ENCODE measurements around the gene TAF5L. TPM values are rescaled to one million over a fixed set of nuclear protein-coding genes. Genes with fewer than 3 reads are reported as not detected.

Gene TAF5L
- total and polyA plus RNA-seq, 2 of the 8 experiments (the other 6 are each of a cell fraction or from before 2014, with no cell fraction given): 17.7 to 23.3 TPM

DNA sequence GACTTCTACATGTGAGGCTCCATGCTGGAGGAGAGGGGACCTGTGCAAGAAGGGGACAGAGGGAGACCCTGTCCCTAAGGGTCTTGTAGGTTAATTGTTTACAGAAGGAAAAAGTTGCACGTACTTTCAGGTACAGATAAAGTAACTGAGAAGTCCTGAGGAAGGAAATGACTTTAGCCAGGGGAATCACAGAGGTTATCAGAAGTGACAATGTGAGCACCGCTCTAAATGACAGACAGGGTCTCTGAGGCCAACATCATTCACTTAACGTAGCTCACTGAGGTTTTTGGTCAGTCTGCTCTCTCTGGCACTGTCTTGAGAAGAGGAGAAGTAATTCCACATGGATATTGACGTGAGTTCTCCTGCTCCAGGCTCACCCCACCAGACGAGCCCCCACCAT is 12.0 kb downstream of the TAF5L start:
- Histone ChIP-seq H3K79me1 (ENCODE audit: low read depth, low read length) (peaks cover 9% of the 10 kb centered on the region), H3K18ac (ENCODE audit: extremely low read depth, low read length) (no peak overlapping the region), H3K36me3 (ENCODE audit: control insufficient read depth in 2 of 4, insufficient read depth in 4 of 4, low read length in 3 of 4) (peaks cover 7 to 33% (median 23%) of the 10 kb centered on the region in 4 experiments; a peak in 7 of 8 replicates), H3K4me1 (replicated peaks in 1 of 4; ENCODE audit: control insufficient read depth in 3 of 4, insufficient read depth in 4 of 4, low read length in 3 of 4) (no peaks in the 10 kb centered on the region), H3K79me2 (ENCODE audit: control insufficient read depth in 1 of 2, insufficient read depth in 2 of 2, low read length in 2 of 2) (peaks cover 0 to 33% of the 10 kb centered on the region in 2 experiments; a peak in 2 of 4 replicates), H3K14ac (ENCODE audit: insufficient read length) (no peak overlapping the region), H2AFZ (ENCODE audit: low read length) (no peak overlapping the region), H3K4me3 (ENCODE audit: extremely low read depth in 1 of 4, insufficient read depth in 2 of 4, low read depth in 3 of 4, low read length in 4 of 4) (no peak overlapping the region), H2BK12ac (ENCODE audit: low read depth, low read length) (no peak overlapping the region), H3K27me3 (replicated peaks in 1 of 4; ENCODE audit: control insufficient read depth in 3 of 4, extremely low read depth in 1 of 4, insufficient read depth in 3 of 4, low read length in 3 of 4) (peaks cover 0 to 2% (median 0%) of the 10 kb centered on the region in 4 experiments; a peak in 1 of 7 replicates), H3K56ac (replicated peaks; ENCODE audit: insufficient read length, low read depth, low read length) (no peak overlapping the region), H4K91ac (replicated peaks; ENCODE audit: insufficient read length, low read length) (no peak overlapping the region), H3K4me2 (ENCODE audit: insufficient read depth in 1 of 2, low read depth in 2 of 2, low read length in 2 of 2) (no peak overlapping the region), H2BK15ac (ENCODE audit: low read length) (no peak overlapping the region), H2BK5ac (ENCODE audit: low read depth, low read length) (no peak overlapping the region), H2AK5ac (ENCODE audit: low read depth, low read length) (no peak overlapping the region), H4K8ac (ENCODE audit: extremely low read depth, insufficient read depth, low read length) (no peak overlapping the region; the same call in 1 of the 2 replicates), H3K23ac (ENCODE audit: insufficient read length) (no peak overlapping the region), H3K9me3 (ENCODE audit: insufficient read depth in 2 of 2, low read depth in 1 of 2, low read length in 1 of 2) (no peaks in the 10 kb centered on the region), H3K4ac (replicated peaks; ENCODE audit: insufficient read length, low read depth, low read length) (no peak overlapping the region), H3K23me2 (ENCODE audit: low read depth, low read length) (no peaks in the 10 kb centered on the region), H4K20me1 (replicated peaks in 1 of 2; ENCODE audit: control insufficient read depth in 1 of 2, insufficient read depth in 2 of 2, low read length in 2 of 2) (peaks cover 3 to 6% of the 10 kb centered on the region in 2 experiments), H3K9ac (replicated peaks in 1 of 4; ENCODE audit: extremely low read depth in 1 of 4, low read depth in 3 of 4, low read length in 3 of 4) (no peak overlapping the region), H2BK120ac (replicated peaks; ENCODE audit: low read depth, low read length) (no peak overlapping the region), H2BK20ac (ENCODE audit: low read length) (no peak overlapping the region), H3K27ac (ENCODE audit: low read depth, low read length) (no peak overlapping the region), H4K5ac (ENCODE audit: insufficient read length, low read depth, low read length) (no peak overlapping the region)
- ChIA-PET CTCF (ENCODE audit: partially characterized antibody) (no interaction called here), POLR2A (ENCODE audit: partially characterized antibody) (no interaction called here)
- TF ChIP-seq RFX5 (IDR thresholded peaks at IDR 0.05; ENCODE audit: borderline replicate concordance, low read depth, low read length): no peak
- TF ChIP-seq SIN3A (conservative IDR thresholded peaks at IDR 0.05 in 1 of 2, IDR thresholded peaks at IDR 0.05 in 1 of 2; ENCODE audit: low read depth in 1 of 2, low read length in 2 of 2): no peak
- TF ChIP-seq TCF12 (IDR thresholded peaks at IDR 0.05; ENCODE audit: low read depth, low read length): no peak
- no peak for TF ChIP-seq NANOG (IDR thresholded peaks at IDR 0.05; ENCODE audit: insufficient read depth, low read depth, low read length, poor library complexity, severe bottlenecking)
- TF ChIP-seq EZH2 (IDR thresholded peaks at IDR 0.05; ENCODE audit: low read depth, low read length, severe bottlenecking): no peak
- no peak for TF ChIP-seq FOSL1 (IDR thresholded peaks at IDR 0.05; ENCODE audit: insufficient read depth, low read depth, low read length)
- no peak for TF ChIP-seq CBX8 (IDR thresholded peaks at IDR 0.05; ENCODE audit: borderline replicate concordance, low read depth, low read length)
- TF ChIP-seq GABPA (IDR thresholded peaks at IDR 0.05; ENCODE audit: borderline replicate concordance, insufficient read depth, low read length): no peak
- TF ChIP-seq RAD21 (IDR thresholded peaks at IDR 0.05 in 1 of 2, conservative IDR thresholded peaks at IDR 0.05 in 1 of 2; ENCODE audit: low read depth in 2 of 2, low read length in 2 of 2): no peak
- no peak for TF ChIP-seq MAFK (IDR thresholded peaks at IDR 0.05; ENCODE audit: low read depth, low read length)
- TF ChIP-seq EP300 (IDR thresholded peaks at IDR 0.05; ENCODE audit: borderline replicate concordance in 1 of 2, low read depth in 2 of 2, low read length in 2 of 2): no peak
- TF ChIP-seq SP1 (IDR thresholded peaks at IDR 0.05; ENCODE audit: low read depth, low read length): no peak
- no peak for TF ChIP-seq SIRT6 (IDR thresholded peaks at IDR 0.05; ENCODE audit: low read length)
- FAIRE-seq: no peak
- 81% methylated on average over 5 of the region's 5 CpGs; no CpG with 5 or more reads in 1 of the 2 experiments for WGBS, 2 experiments (ENCODE audit: extremely low coverage in 1 of 2, insufficient coverage in 1 of 2, insufficient read length in 1 of 2, insufficient replicate concordance in 2 of 2, low coverage in 1 of 2, low lambda C conversion rate in 2 of 2, missing lambda C conversion rate in 1 of 2)
- DNase-seq (ENCODE audit: low read depth in 1 of 2, low spot score in 2 of 2): no peak
